DND-41 (cell line): ENCODE measurements around the gene NAT9.

Experiments used
- ATAC-seq: fragments of 200-7000 bp; cut with Tn5 transposase; 3 replicates; pipeline ENCODE4 v1.9.1; 2021; ENCODE audit warnings: low read depth; ENCODE audit not compliant: insufficient read depth
- DNase-seq: peaks from one replicate; pipeline ENCODE4 v3.0.0-alpha.2; 2020
- H2AFZ ChIP-seq: 2 replicates; pipeline ENCODE4 v1.6.0; 2012; ENCODE audit warnings: low read depth, low read length
- H3K27ac ChIP-seq: 2 replicates; pipeline ENCODE4 v1.5.1; 2012; ENCODE audit warnings: low read length, inconsistent platforms
- H3K27me3 ChIP-seq: fragments of 200-600 bp; sonication (generic); 2 replicates; pipeline ENCODE4 v1.6.0; 2012; ENCODE audit warnings: low read length, mild to moderate bottlenecking, inconsistent platforms; ENCODE audit not compliant: insufficient read depth, poor library complexity
- H3K36me3 ChIP-seq: 2 replicates; pipeline ENCODE4 v1.5.1; 2012; ENCODE audit warnings: low read length, inconsistent platforms; ENCODE audit not compliant: insufficient read depth
- H3K4me1 ChIP-seq: 2 replicates; pipeline ENCODE4 v1.5.1; 2012; ENCODE audit warnings: mild to moderate bottlenecking, low read length; ENCODE audit not compliant: insufficient read depth
- H3K4me2 ChIP-seq: 2 replicates; pipeline ENCODE4 v1.6.0; 2012; ENCODE audit warnings: mild to moderate bottlenecking, moderate library complexity, low read length, inconsistent platforms; ENCODE audit not compliant: insufficient read depth
- H3K4me3 ChIP-seq, 2 experiments: fragments of 200-600 bp in 1 of 2; shearing (Covaris generic) in 1 of 2; 2 replicates each; pipeline ENCODE4 v1.5.1; 2012 to 2016; ENCODE audit warnings: inconsistent platforms in 2 of 2, low read length in 2 of 2, mild to moderate bottlenecking in 2 of 2, low read depth in 1 of 2, moderate library complexity in 1 of 2
- H3K79me2 ChIP-seq: 2 replicates; pipeline ENCODE4 v1.6.0; 2012; ENCODE audit warnings: low read length, inconsistent platforms; ENCODE audit not compliant: insufficient read depth
- H3K9ac ChIP-seq: 2 replicates; pipeline ENCODE4 v1.6.0; 2012; ENCODE audit warnings: low read depth, mild to moderate bottlenecking, inconsistent platforms, low read length, moderate library complexity
- H3K9me3 ChIP-seq: 2 replicates; pipeline ENCODE4 v1.5.1; 2012; ENCODE audit warnings: low read length, moderate library complexity, mild to moderate bottlenecking, inconsistent platforms; ENCODE audit not compliant: insufficient read depth, severe bottlenecking
- H4K20me1 ChIP-seq: 2 replicates; pipeline ENCODE4 v1.6.0; 2012; ENCODE audit warnings: low read length; ENCODE audit not compliant: insufficient read depth
- CTCF ChIP-seq: IDR thresholded peaks from 2 replicates; pipeline ENCODE4 v1.5.1; 2012; ENCODE audit warnings: borderline replicate concordance, low read length, moderate library complexity, mild to moderate bottlenecking; ENCODE audit not compliant: poor library complexity, severe bottlenecking; ENCODE audit errors: extremely low read depth
- EZH2 ChIP-seq: IDR thresholded peaks from 3 replicates; pipeline ENCODE4 v1.6.1; 2012; ENCODE audit warnings: borderline replicate concordance, low read depth, mild to moderate bottlenecking, moderate library complexity, low read length, inconsistent platforms; ENCODE audit not compliant: severe bottlenecking

NAT9 gene

GRCh38 chr17:74746922-74747321 lies 29.2 kb downstream of the NAT9 start:
- H3K9ac ChIP-seq = no peak overlapping the region
- no peak for ATAC-seq
- no peak overlapping the region for H3K4me3 ChIP-seq
- H3K4me1 ChIP-seq = peaks cover 69% of the 10 kb centered on the region
- DNase-seq = no peak
- H3K4me2 ChIP-seq = no peak overlapping the region
- no peaks in the 10 kb centered on the region for H3K9me3 ChIP-seq
- peaks cover 46% of the 10 kb centered on the region for H3K79me2 ChIP-seq
- H4K20me1 ChIP-seq = peaks cover 34% of the 10 kb centered on the region
- H3K27me3 ChIP-seq = no peaks in the 10 kb centered on the region
- peaks cover 33% of the 10 kb centered on the region for H3K36me3 ChIP-seq
- peak overlapping the region; percentile 79 for H3K27ac ChIP-seq
- TF ChIP-seq EZH2 (no peak), CTCF (no peak)
- no peak overlapping the region for H2AFZ ChIP-seq

GRCh38 chr17:74746376-74746775 lies 29.8 kb downstream of the NAT9 start:
- H3K27ac ChIP-seq = peak overlapping the region; percentile 79; the same call in 1 of the 2 replicates
- DNase-seq = no peak
- H3K4me2 ChIP-seq = no peak overlapping the region
- H2AFZ ChIP-seq = no peak overlapping the region
- H3K9me3 ChIP-seq = no peaks in the 10 kb centered on the region
- H3K4me3 ChIP-seq = no peak overlapping the region
- no peak overlapping the region for H3K9ac ChIP-seq
- H3K27me3 ChIP-seq = no peaks in the 10 kb centered on the region
- TF ChIP-seq CTCF = no peak
- no peak for TF ChIP-seq EZH2
- peaks cover 27% of the 10 kb centered on the region for H3K36me3 ChIP-seq
- no peak for ATAC-seq
- H4K20me1 ChIP-seq = peaks cover 29% of the 10 kb centered on the region
- H3K79me2 ChIP-seq = peaks cover 40% of the 10 kb centered on the region
- peaks cover 69% of the 10 kb centered on the region for H3K4me1 ChIP-seq

GRCh38 chr17:74745548-74746177 lies 30.5 kb downstream of the NAT9 start:
- Histone ChIP-seq H3K36me3 (peaks cover 20% of the 10 kb centered on the region), H3K4me3 (no peak overlapping the region)
- no peak for ATAC-seq

More at GRCh38 chr17:74745548-74746177, 30.5 kb downstream of the NAT9 start:
- Histone ChIP-seq H3K4me1 (peaks cover 69% of the 10 kb centered on the region), H3K27ac (no peak overlapping the region), H3K4me2 (no peak overlapping the region), H3K79me2 (peaks cover 33% of the 10 kb centered on the region), H3K27me3 (no peaks in the 10 kb centered on the region), H3K9ac (no peak overlapping the region), H2AFZ (no peak overlapping the region), H3K9me3 (no peaks in the 10 kb centered on the region), H4K20me1 (peaks cover 22% of the 10 kb centered on the region)
- DNase-seq = no peak
- TF ChIP-seq CTCF (no peak), EZH2 (no peak)
